Lung (tissue), 12 donors: ENCODE data around the gene MSMB. TPM values are rescaled to one million over a fixed set of nuclear protein-coding genes. Genes with fewer than 3 reads are reported as not detected.

Source experiments
- ATAC-seq: fragments of 200-7000 bp; cut with Tn5 transposase; one replicate; pipeline ENCODE4 v1.9.1; 2020; ENCODE audit warnings: moderate number of reproducible peaks; ENCODE audit not compliant: insufficient read depth, low FRiP score
- DNase-seq, 3 donors: peaks; one replicate each; pipeline ENCODE4 v3.0.0-alpha.2; 2013 to 2017
- H3K27ac ChIP-seq, 2 donors: one replicate each; pipeline ENCODE4 v1.5.1; 2013; ENCODE audit warnings: mild to moderate bottlenecking in 2 of 2, moderate library complexity in 2 of 2, control low read depth in 1 of 2, inconsistent platforms in 1 of 2, low read depth in 1 of 2, low read length in 1 of 2
- H3K27me3 ChIP-seq, 3 donors: one replicate each; pipeline ENCODE4 v1.5.1; 2013; ENCODE audit warnings: low read length in 2 of 3; ENCODE audit not compliant: control insufficient read depth in 3 of 3, insufficient read depth in 3 of 3
- H3K36me3 ChIP-seq, 4 donors: one replicate each; pipeline ENCODE4 v1.5.1; 2013; ENCODE audit warnings: low read length in 4 of 4, mild to moderate bottlenecking in 1 of 4, moderate library complexity in 1 of 4; ENCODE audit not compliant: control insufficient read depth in 4 of 4, insufficient read depth in 4 of 4
- H3K4me1 ChIP-seq, 5 donors: one replicate each; pipeline ENCODE4 v1.5.1; 2013; ENCODE audit warnings: low read length in 5 of 5, mild to moderate bottlenecking in 2 of 5, moderate library complexity in 1 of 5; ENCODE audit not compliant: control insufficient read depth in 5 of 5, insufficient read depth in 5 of 5
- H3K4me3 ChIP-seq: one replicate; pipeline ENCODE4 v1.5.1; 2013; ENCODE audit warnings: mild to moderate bottlenecking, control low read depth, moderate library complexity
- H3K9ac ChIP-seq, 2 donors: one replicate each; pipeline ENCODE4 v1.5.1; 2013; ENCODE audit warnings: low read length in 2 of 2, control low read depth in 1 of 2; ENCODE audit not compliant: insufficient read depth in 1 of 2
- H3K9me3 ChIP-seq, 4 donors: one replicate each; pipeline ENCODE4 v1.5.1; 2013; ENCODE audit warnings: low read length in 3 of 4, mild to moderate bottlenecking in 1 of 4, moderate library complexity in 1 of 4; ENCODE audit not compliant: control insufficient read depth in 4 of 4, insufficient read depth in 3 of 4
- WGBS, 2 donors: extraction: QIAGEN DNeasy Blood & Tissue Kit; methylation state at CpG; one replicate each; pipeline ENCODE4 v1.1.7; 2013; 5-methylcytosine and 5-hydroxymethylcytosine counted together
- polyA plus RNA-seq, 2 donors: library from polyadenylated mRNA; stranded (reverse); fragments of 200-250 nt; gene quantifications; one replicate each; pipeline ENCODE4 v1.2.1, GENCODE V29; 2013
- total RNA-seq, 2 donors: library from RNA; depleted of rRNA in 1 of 2; stranded (reverse); fragments of >200 nt in 1 of 2; gene quantifications; one replicate each; pipeline ENCODE4 v1.2.1, GENCODE V29; 2014 to 2021
- TF ChIP-seq, protein P1 (sequence below): IDR thresholded peaks from 2 replicates; pipeline ENCODE4 v1.5.1; 2012; ENCODE audit warnings: mild to moderate bottlenecking; ENCODE audit errors: control extremely low read depth, extremely low read depth
- donor health status: control.
- donor health status: control.
- donor health status: Bipolar disorder and iron deficiency.
- donor health status: healthy.
- donor health status: DM: yes; HTN: yes; CAD: no.

The MSMB gene
- total and polyA plus RNA-seq, 4 donors, result 0.64 to 62.7 (median 18.5) TPM; not detected in 1

DNA sequence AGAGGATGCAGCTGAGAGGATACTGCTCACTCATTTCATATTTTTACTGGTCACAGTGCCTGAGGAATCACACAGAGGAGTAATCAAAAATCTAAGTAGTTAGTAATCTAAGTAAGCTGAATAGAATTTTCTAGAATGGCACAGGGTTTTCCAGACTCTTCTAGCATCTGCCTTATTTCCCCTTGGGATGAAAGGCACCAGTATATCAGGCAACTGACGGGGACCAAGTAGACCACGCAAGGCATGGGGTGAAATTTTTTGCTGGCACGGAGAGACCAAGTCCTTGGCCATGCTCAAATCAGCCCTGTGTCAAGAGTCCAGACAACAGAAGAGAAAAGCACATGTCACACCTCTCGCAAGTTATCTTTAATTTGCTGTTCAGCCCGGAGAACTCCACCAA is 29.9 kb downstream of the MSMB start:
- WGBS, 2 donors, result 94 to 95% methylated on average over 5 of the region's 5 CpGs
- TF ChIP-seq, protein P1, sequence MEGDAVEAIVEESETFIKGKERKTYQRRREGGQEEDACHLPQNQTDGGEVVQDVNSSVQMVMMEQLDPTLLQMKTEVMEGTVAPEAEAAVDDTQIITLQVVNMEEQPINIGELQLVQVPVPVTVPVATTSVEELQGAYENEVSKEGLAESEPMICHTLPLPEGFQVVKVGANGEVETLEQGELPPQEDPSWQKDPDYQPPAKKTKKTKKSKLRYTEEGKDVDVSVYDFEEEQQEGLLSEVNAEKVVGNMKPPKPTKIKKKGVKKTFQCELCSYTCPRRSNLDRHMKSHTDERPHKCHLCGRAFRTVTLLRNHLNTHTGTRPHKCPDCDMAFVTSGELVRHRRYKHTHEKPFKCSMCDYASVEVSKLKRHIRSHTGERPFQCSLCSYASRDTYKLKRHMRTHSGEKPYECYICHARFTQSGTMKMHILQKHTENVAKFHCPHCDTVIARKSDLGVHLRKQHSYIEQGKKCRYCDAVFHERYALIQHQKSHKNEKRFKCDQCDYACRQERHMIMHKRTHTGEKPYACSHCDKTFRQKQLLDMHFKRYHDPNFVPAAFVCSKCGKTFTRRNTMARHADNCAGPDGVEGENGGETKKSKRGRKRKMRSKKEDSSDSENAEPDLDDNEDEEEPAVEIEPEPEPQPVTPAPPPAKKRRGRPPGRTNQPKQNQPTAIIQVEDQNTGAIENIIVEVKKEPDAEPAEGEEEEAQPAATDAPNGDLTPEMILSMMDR, result no peak
- H3K4me3 ChIP-seq, result no peak overlapping the region
- peak overlapping the region in 1 of 2 donors; percentile 33 for H3K27ac ChIP-seq
- H3K36me3 ChIP-seq, result peaks cover 12 to 28% (median 20%) of the 10 kb centered on the region in 4 donors
- no peaks in the 10 kb centered on the region for H3K9me3 ChIP-seq
- peaks cover 4 to 36% (median 5%) of the 10 kb centered on the region in 5 donors for H3K4me1 ChIP-seq
- no peak overlapping the region for H3K9ac ChIP-seq
- H3K27me3 ChIP-seq, result no peaks in the 10 kb centered on the region
- no peak for DNase-seq
- ATAC-seq, result no peak

DNA sequence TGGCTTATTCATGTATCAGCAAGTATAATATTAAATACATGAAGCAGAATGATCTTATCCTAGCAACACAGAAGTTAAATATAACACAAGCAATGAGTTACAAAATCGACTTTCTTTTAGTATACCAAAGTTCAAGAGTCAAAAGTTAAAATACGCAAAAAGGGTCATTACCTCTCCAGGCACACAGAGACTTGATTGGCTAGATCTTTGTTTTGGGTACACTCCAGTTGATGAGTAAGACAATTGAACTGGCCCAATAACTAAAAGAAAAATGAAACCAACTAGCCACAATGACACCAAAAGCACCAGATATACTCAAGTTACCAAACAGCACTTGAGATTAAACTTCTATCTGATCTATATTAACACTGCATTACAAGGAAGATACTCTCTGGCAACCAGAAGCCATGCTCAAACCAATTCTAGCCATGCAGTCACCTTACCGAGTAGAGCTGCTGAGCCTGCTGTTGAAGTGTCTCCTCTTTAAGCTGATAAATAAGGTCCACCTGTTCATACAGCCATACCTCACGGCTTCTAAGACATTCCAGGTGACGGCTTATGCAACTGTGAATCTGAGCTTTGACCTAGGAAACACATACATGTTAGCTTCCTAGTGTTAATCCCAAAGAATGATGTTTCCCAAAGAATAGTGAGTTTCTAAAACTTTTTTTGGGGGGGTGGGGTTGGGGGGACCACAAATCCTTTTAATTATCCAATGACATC is 31.2 kb downstream of the MSMB start:
- Histone ChIP-seq H3K9ac (no peak overlapping the region), H3K27ac (no peak overlapping the region), H3K9me3 (no peaks in the 10 kb centered on the region), H3K4me1 (peaks cover 0 to 30% (median 4%) of the 10 kb centered on the region in 5 donors), H3K36me3 (peaks cover 21 to 32% (median 26%) of the 10 kb centered on the region in 4 donors), H3K4me3 (no peak overlapping the region), H3K27me3 (no peaks in the 10 kb centered on the region)
- 86 to 92% methylated on average over 5 of the region's 5 CpGs for WGBS, 2 donors
- TF ChIP-seq, protein P1, result no peak
- DNase-seq, result no peak
- no peak for ATAC-seq

DNA sequence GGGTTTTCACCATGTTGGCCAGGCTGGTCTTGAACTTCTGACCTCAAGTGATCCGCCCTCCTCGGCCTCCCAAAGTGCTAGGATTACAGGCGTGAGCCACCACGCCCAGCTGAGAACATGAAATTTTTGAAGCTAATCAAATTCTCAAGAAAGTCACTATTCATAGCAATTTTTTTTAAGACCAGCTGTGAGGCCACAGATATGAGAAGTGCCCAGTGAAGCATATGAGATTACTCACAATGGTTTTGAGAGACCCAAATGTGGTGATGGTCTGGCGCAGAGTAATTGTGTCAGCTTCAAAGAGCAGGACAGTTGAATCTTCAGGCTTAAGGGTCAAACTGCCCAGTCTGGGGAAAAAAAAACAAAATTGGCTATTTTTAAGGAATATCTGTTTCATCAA is 31.9 kb downstream of the MSMB start:
- no peak overlapping the region for H3K4me3 ChIP-seq
- ATAC-seq, result no peak
- no peaks in the 10 kb centered on the region for H3K27me3 ChIP-seq
- TF ChIP-seq, protein P1, result no peak
- no peak overlapping the region for H3K9ac ChIP-seq
- 93 to 94% methylated on average over 5 of the region's 5 CpGs for WGBS, 2 donors
- H3K9me3 ChIP-seq, result no peaks in the 10 kb centered on the region
- peaks cover 0 to 25% (median under 1%) of the 10 kb centered on the region in 5 donors for H3K4me1 ChIP-seq
- no peak for DNase-seq
- H3K27ac ChIP-seq, result no peak overlapping the region
- H3K36me3 ChIP-seq, result peaks cover 24 to 36% (median 30%) of the 10 kb centered on the region in 4 donors

DNA sequence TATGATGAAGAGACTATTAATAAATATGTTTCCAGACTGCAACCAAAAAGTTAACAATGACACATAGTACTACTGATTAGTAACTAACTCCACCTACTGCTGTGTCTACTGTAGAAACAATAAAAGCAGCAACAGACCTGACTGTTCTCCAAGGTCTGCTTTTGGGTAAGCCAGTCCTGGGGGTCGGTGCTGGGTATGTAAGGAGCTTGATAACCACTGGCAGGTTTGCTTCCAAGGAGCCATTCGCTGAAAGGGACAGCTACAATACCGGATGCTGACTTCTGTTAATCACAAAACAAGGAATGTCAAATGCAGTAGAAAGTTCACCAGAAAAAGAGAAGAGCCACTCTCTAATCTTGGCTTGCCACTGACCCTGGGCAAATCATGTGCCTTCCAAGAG is 33.3 kb downstream of the MSMB start:
- WGBS, 2 donors, result 88 to 97% methylated on average over 3 of the region's 3 CpGs
- DNase-seq (no peak), ATAC-seq (no peak)
- H3K9me3 ChIP-seq, result no peaks in the 10 kb centered on the region
- TF ChIP-seq, protein P1, result no peak
- peaks cover 0 to 15% (median 0%) of the 10 kb centered on the region in 5 donors for H3K4me1 ChIP-seq
- H3K4me3 ChIP-seq, result no peak overlapping the region
- no peak overlapping the region for H3K27ac ChIP-seq
- H3K9ac ChIP-seq, result no peak overlapping the region
- peaks cover 26 to 50% (median 41%) of the 10 kb centered on the region in 4 donors for H3K36me3 ChIP-seq
- H3K27me3 ChIP-seq, result no peaks in the 10 kb centered on the region
